Prostate gland (tissue), 2 donors: ENCODE data around the gene AFMID.

Experiments used
- POLR2AphosphoS5 ChIP-seq: sonication (generic); formaldehyde crosslinking; IDR thresholded peaks from one replicate; pipeline ENCODE4 v1.6.1; 2017; ENCODE audit warnings: antibody characterized with exemption
- TF ChIP-seq, protein P1 (sequence below), 4 experiments: fragments of 200-600 bp in 2 of 4; fragments of 450-650 bp in 2 of 4; sonication (generic) in 2 of 4; IDR thresholded peaks; 1 replicate in 3 of 4; 2 replicates in 1 of 4; pipeline ENCODE4 v1.5.1; 2016 to 2019; ENCODE audit warnings: antibody characterized with exemption in 4 of 4, mild to moderate bottlenecking in 2 of 4, moderate library complexity in 2 of 4

DNA sequence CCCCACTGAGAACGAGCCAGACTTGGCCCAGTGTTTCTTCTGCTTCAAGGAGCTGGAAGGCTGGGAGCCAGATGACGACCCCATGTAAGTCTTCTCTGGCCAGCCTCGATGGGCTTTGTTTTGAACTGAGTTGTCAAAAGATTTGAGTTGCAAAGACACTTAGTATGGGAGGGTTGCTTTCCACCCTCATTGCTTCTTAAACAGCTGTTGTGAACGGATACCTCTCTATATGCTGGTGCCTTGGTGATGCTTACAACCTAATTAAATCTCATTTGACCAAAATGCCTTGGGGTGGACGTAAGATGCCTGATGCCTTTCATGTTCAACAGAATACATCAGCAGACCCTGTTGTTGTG is 27.5 kb downstream of the AFMID start:
- TF ChIP-seq, protein P1, sequence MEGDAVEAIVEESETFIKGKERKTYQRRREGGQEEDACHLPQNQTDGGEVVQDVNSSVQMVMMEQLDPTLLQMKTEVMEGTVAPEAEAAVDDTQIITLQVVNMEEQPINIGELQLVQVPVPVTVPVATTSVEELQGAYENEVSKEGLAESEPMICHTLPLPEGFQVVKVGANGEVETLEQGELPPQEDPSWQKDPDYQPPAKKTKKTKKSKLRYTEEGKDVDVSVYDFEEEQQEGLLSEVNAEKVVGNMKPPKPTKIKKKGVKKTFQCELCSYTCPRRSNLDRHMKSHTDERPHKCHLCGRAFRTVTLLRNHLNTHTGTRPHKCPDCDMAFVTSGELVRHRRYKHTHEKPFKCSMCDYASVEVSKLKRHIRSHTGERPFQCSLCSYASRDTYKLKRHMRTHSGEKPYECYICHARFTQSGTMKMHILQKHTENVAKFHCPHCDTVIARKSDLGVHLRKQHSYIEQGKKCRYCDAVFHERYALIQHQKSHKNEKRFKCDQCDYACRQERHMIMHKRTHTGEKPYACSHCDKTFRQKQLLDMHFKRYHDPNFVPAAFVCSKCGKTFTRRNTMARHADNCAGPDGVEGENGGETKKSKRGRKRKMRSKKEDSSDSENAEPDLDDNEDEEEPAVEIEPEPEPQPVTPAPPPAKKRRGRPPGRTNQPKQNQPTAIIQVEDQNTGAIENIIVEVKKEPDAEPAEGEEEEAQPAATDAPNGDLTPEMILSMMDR (IDR thresholded peaks at IDR 0.05): no peak
- no peak for TF ChIP-seq POLR2AphosphoS5
